ENCODE results near the gene RNF130.

Gene RNF130

GRCh38 chr5:179912951-179913350 is 158.6 kb downstream of the RNF130 start:
- no peak for DNase-seq

- no peak for DNase-seq
Measured at GRCh38 chr5:179912386-179912785, 159.2 kb downstream of the RNF130 start.

- no peak for DNase-seq
Measured at GRCh38 chr5:179909224-179909623, 162.3 kb downstream of the RNF130 start.

- peak in 1 of 2 experiments; percentile 7 for DNase-seq
Measured at GRCh38 chr5:179908528-179908927, 163.0 kb downstream of the RNF130 start.

- peak in 1 of 2 experiments; percentile 50 for DNase-seq
Measured at GRCh38 chr5:179907556-179908324, 163.8 kb downstream of the RNF130 start, which contains the start of gene TBC1D9B. TSS of gene TBC1D9B (minus strand) at chr5:179907897. CDS start at chr5:179907821, 76 bp downstream.

GRCh38 chr5:179906795-179907555 is 164.6 kb downstream of the RNF130 start:
- DNase-seq, result peak in 1 of 2 experiments; percentile 7

GRCh38 chr5:179906294-179906794 is 165.2 kb downstream of the RNF130 start:
- DNase-seq, result no peak

GRCh38 chr5:179905161-179905560 is 166.4 kb downstream of the RNF130 start:
- DNase-seq, result no peak

All from NCI-H524 (cell line).